ENCODE data around the gene ARNT2. TPM values are rescaled to one million over a fixed set of nuclear protein-coding genes. Genes with fewer than 3 reads are reported as not detected.

The ARNT2 gene
- total RNA-seq, 1 experiment from 2014 or later, result 16.8 TPM

DNA sequence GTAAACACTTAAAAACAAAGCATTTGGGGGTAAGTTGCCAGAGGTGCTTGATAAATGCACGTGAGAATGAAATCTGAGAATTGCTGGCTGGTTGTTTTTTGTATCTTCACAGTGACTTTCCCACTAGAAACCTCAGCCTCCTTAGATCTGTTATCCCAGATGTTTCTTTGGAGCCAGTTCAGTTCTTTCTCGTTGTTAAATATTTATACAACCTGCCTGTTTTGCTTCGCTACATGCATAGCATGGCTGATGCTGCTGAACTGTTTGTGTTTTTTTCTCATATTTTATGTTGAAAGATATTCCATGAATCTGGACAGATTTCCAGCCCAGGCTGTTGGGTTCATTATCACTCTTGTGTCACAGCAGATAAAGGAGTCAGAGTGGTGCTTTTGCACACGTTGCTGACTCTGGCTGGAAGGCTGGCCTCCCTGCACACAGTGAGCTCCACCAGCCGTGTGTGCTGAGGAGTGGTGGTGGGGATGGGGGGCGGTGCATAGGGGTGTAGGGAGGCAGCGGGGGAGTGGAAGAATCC is 80.2 kb downstream of the ARNT2 start:
- ATAC-seq, result no peak
- intact Hi-C loops (cut with micrococcal nuclease; ENCODE audit: unreplicated experiment), result no loop called here
- H3K36me3 ChIP-seq (ENCODE audit: control insufficient read depth, insufficient read depth, low read length), result no peaks in the 10 kb centered on the region
- POLR2A ChIA-PET, result no interaction called here
- H3K27ac ChIP-seq (ENCODE audit: low read length), result no peak overlapping the region
- CTCF ChIA-PET, result no interaction called here
- no TSS peak for BruUV-seq (replicated peaks)
- H3K4me3 ChIP-seq (ENCODE audit: low read depth in 2 of 2, low read length in 2 of 2), result no peak overlapping the region
- DNase-seq (ENCODE audit: low read depth, low spot score), result no peak
- no peaks in the 10 kb centered on the region for H3K4me1 ChIP-seq (ENCODE audit: control insufficient read depth, insufficient read depth, low read length)
- in situ Hi-C loops (cut with HindIII; ENCODE audit: low pct_unique_long_range_greater_than_20kb, low sequenced_read_pairs), result no loop called here
- no peaks in the 10 kb centered on the region for H3K9me3 ChIP-seq (ENCODE audit: control insufficient read depth, insufficient read depth, low read depth, low read length)
- no peaks in the 10 kb centered on the region for H3K27me3 ChIP-seq (ENCODE audit: control insufficient read depth, insufficient read depth, low read length)
- TF ChIP-seq REST (IDR thresholded peaks at IDR 0.05; ENCODE audit: insufficient read depth in 1 of 2, low read depth in 2 of 2, low read length in 1 of 2) (no peak), TCF7L2 (IDR thresholded peaks at IDR 0.05; ENCODE audit: low read depth, low read length) (no peak), POLR2AphosphoS5 (IDR thresholded peaks at IDR 0.05; ENCODE audit: low read depth, low read length) (no peak), SIN3A (IDR thresholded peaks at IDR 0.05; ENCODE audit: borderline replicate concordance, insufficient read depth, low read depth, low read length) (no peak), CTCF (IDR thresholded peaks at IDR 0.05) (no peak)

GRCh38 chr15:80485370-80486164 is 81.4 kb downstream of the ARNT2 start:
- POLR2A ChIA-PET, result no interaction called here
- no peaks in the 10 kb centered on the region for H3K9me3 ChIP-seq (ENCODE audit: control insufficient read depth, insufficient read depth, low read depth, low read length)
- DNase-seq (ENCODE audit: low read depth, low spot score), result no peak
- no peaks in the 10 kb centered on the region for H3K27me3 ChIP-seq (ENCODE audit: control insufficient read depth, insufficient read depth, low read length)
- no peak for ATAC-seq
- no peak overlapping the region for H3K27ac ChIP-seq (ENCODE audit: low read length)
- intact Hi-C loops (cut with micrococcal nuclease; ENCODE audit: unreplicated experiment) (no loop called here), in situ Hi-C loops (cut with HindIII; ENCODE audit: low pct_unique_long_range_greater_than_20kb, low sequenced_read_pairs) (no loop called here)
- BruUV-seq (replicated peaks), result no TSS peak
- CTCF ChIA-PET, result no interaction called here
- no peaks in the 10 kb centered on the region for H3K4me1 ChIP-seq (ENCODE audit: control insufficient read depth, insufficient read depth, low read length)
- H3K4me3 ChIP-seq (ENCODE audit: low read depth in 2 of 2, low read length in 2 of 2), result no peak overlapping the region
- H3K36me3 ChIP-seq (ENCODE audit: control insufficient read depth, insufficient read depth, low read length), result no peaks in the 10 kb centered on the region
- TF ChIP-seq POLR2AphosphoS5 (IDR thresholded peaks at IDR 0.05; ENCODE audit: low read depth, low read length), result no peak
- TF ChIP-seq SIN3A (IDR thresholded peaks at IDR 0.05; ENCODE audit: borderline replicate concordance, insufficient read depth, low read depth, low read length), result no peak
- TF ChIP-seq CTCF (IDR thresholded peaks at IDR 0.05), result no peak
- no peak for TF ChIP-seq REST (IDR thresholded peaks at IDR 0.05; ENCODE audit: insufficient read depth in 1 of 2, low read depth in 2 of 2, low read length in 1 of 2)
- no peak for TF ChIP-seq TCF7L2 (IDR thresholded peaks at IDR 0.05; ENCODE audit: low read depth, low read length)
